ENCODE results near the gene PIGH.
"Not testable (repeated sequence)": the region's sequence is repeated elsewhere in the genome, so short reads cannot be mapped to it uniquely, and the experiment has no call there.

- TF ChIP-seq CTCF (IDR thresholded peaks at IDR 0.05; ENCODE audit: low read depth, low read length); MAX (IDR thresholded peaks at IDR 0.05; ENCODE audit: low read depth, low read length); POLR2A (IDR thresholded peaks at IDR 0.05; ENCODE audit: extremely low read depth, insufficient read length); MYC (IDR thresholded peaks at IDR 0.05; ENCODE audit: low read depth, low read length): not testable (repeated sequence)
These were observed 57.4 kb downstream of the PIGH start for GRCh38 chr14:67542620-67543019.
